ENCODE measurements around the gene LVRN.

The LVRN gene

GRCh38 chr5:115954144-115954543 is 8.1 kb upstream of the LVRN start:
- DNase-seq = no peak
- Histone ChIP-seq H3K4me2 (ENCODE audit: insufficient read depth, low read length) (no peak overlapping the region), H3K4me3 (ENCODE audit: low read depth in 1 of 2, low read length in 2 of 2) (no peak overlapping the region), H3K27ac (ENCODE audit: low read length) (no peak overlapping the region), H3K4me1 (ENCODE audit: insufficient read depth, low read length) (no peaks in the 10 kb centered on the region), H3K79me2 (ENCODE audit: insufficient read depth, low read length) (no peaks in the 10 kb centered on the region), H3K9ac (ENCODE audit: low read depth, low read length) (no peak overlapping the region), H3K36me3 (ENCODE audit: insufficient read depth, low read length) (no peaks in the 10 kb centered on the region), H3K9me3 (ENCODE audit: insufficient read depth, low read length, severe bottlenecking) (no peaks in the 10 kb centered on the region), H2AFZ (ENCODE audit: low read depth, low read length) (no peak overlapping the region), H3K27me3 (ENCODE audit: insufficient read depth, low read length, poor library complexity) (no peaks in the 10 kb centered on the region), H4K20me1 (ENCODE audit: insufficient read depth, low read length) (no peaks in the 10 kb centered on the region)
- ATAC-seq (ENCODE audit: insufficient read depth, low read depth) = no peak
- no peak for TF ChIP-seq EZH2 (IDR thresholded peaks at IDR 0.05; ENCODE audit: borderline replicate concordance, low read depth, low read length, severe bottlenecking)

GRCh38 chr5:115956957-115957356 is 5.3 kb upstream of the LVRN start:
- H3K4me1 ChIP-seq (ENCODE audit: insufficient read depth, low read length) = no peaks in the 10 kb centered on the region
- no peak overlapping the region for H3K9ac ChIP-seq (ENCODE audit: low read depth, low read length)
- DNase-seq (no peak), ATAC-seq (ENCODE audit: insufficient read depth, low read depth) (no peak)
- H3K9me3 ChIP-seq (ENCODE audit: insufficient read depth, low read length, severe bottlenecking) = no peaks in the 10 kb centered on the region
- no peak for TF ChIP-seq EZH2 (IDR thresholded peaks at IDR 0.05; ENCODE audit: borderline replicate concordance, low read depth, low read length, severe bottlenecking)
- TF ChIP-seq CTCF (IDR thresholded peaks at IDR 0.05; ENCODE audit: borderline replicate concordance, extremely low read depth, low read length, poor library complexity, severe bottlenecking) = no peak
- H3K4me3 ChIP-seq (ENCODE audit: low read depth in 1 of 2, low read length in 2 of 2) = no peak overlapping the region
- no peaks in the 10 kb centered on the region for H4K20me1 ChIP-seq (ENCODE audit: insufficient read depth, low read length)
- no peak overlapping the region for H3K4me2 ChIP-seq (ENCODE audit: insufficient read depth, low read length)
- no peak overlapping the region for H3K27ac ChIP-seq (ENCODE audit: low read length)
- H3K36me3 ChIP-seq (ENCODE audit: insufficient read depth, low read length) = no peaks in the 10 kb centered on the region
- no peaks in the 10 kb centered on the region for H3K79me2 ChIP-seq (ENCODE audit: insufficient read depth, low read length)
- H2AFZ ChIP-seq (ENCODE audit: low read depth, low read length) = no peak overlapping the region
- no peaks in the 10 kb centered on the region for H3K27me3 ChIP-seq (ENCODE audit: insufficient read depth, low read length, poor library complexity)

GRCh38 chr5:115961381-115962238 is 665 bp upstream of the LVRN start:
- no peak for TF ChIP-seq EZH2 (IDR thresholded peaks at IDR 0.05; ENCODE audit: borderline replicate concordance, low read depth, low read length, severe bottlenecking)
- TF ChIP-seq CTCF (IDR thresholded peaks at IDR 0.05; ENCODE audit: borderline replicate concordance, extremely low read depth, low read length, poor library complexity, severe bottlenecking) = no peak
- no peaks in the 10 kb centered on the region for H3K27me3 ChIP-seq (ENCODE audit: insufficient read depth, low read length, poor library complexity)
- no peak overlapping the region for H3K4me3 ChIP-seq (ENCODE audit: low read depth in 1 of 2, low read length in 2 of 2)
- no peak overlapping the region for H3K9ac ChIP-seq (ENCODE audit: low read depth, low read length)
- no peak overlapping the region for H3K27ac ChIP-seq (ENCODE audit: low read length)
- H4K20me1 ChIP-seq (ENCODE audit: insufficient read depth, low read length) = no peaks in the 10 kb centered on the region
- no peak overlapping the region for H2AFZ ChIP-seq (ENCODE audit: low read depth, low read length)
- DNase-seq (no peak), ATAC-seq (ENCODE audit: insufficient read depth, low read depth) (no peak)
- no peaks in the 10 kb centered on the region for H3K79me2 ChIP-seq (ENCODE audit: insufficient read depth, low read length)
- no peaks in the 10 kb centered on the region for H3K4me1 ChIP-seq (ENCODE audit: insufficient read depth, low read length)
- H3K4me2 ChIP-seq (ENCODE audit: insufficient read depth, low read length) = no peak overlapping the region
- H3K36me3 ChIP-seq (ENCODE audit: insufficient read depth, low read length) = no peaks in the 10 kb centered on the region
- no peaks in the 10 kb centered on the region for H3K9me3 ChIP-seq (ENCODE audit: insufficient read depth, low read length, severe bottlenecking)

GRCh38 chr5:115962565-115963402 is 509 bp downstream of the LVRN start:
- Histone ChIP-seq H3K27me3 (ENCODE audit: insufficient read depth, low read length, poor library complexity) (no peaks in the 10 kb centered on the region), H2AFZ (ENCODE audit: low read depth, low read length) (no peak overlapping the region), H3K9ac (ENCODE audit: low read depth, low read length) (no peak overlapping the region), H3K79me2 (ENCODE audit: insufficient read depth, low read length) (no peaks in the 10 kb centered on the region), H4K20me1 (ENCODE audit: insufficient read depth, low read length) (no peaks in the 10 kb centered on the region), H3K27ac (ENCODE audit: low read length) (no peak overlapping the region), H3K9me3 (ENCODE audit: insufficient read depth, low read length, severe bottlenecking) (no peaks in the 10 kb centered on the region), H3K4me1 (ENCODE audit: insufficient read depth, low read length) (no peaks in the 10 kb centered on the region), H3K4me3 (ENCODE audit: low read depth in 1 of 2, low read length in 2 of 2) (no peak overlapping the region), H3K4me2 (ENCODE audit: insufficient read depth, low read length) (no peak overlapping the region), H3K36me3 (ENCODE audit: insufficient read depth, low read length) (no peaks in the 10 kb centered on the region)
- no peak for TF ChIP-seq EZH2 (IDR thresholded peaks at IDR 0.05; ENCODE audit: borderline replicate concordance, low read depth, low read length, severe bottlenecking)
- no peak for TF ChIP-seq CTCF (IDR thresholded peaks at IDR 0.05; ENCODE audit: borderline replicate concordance, extremely low read depth, low read length, poor library complexity, severe bottlenecking)
- DNase-seq = no peak
- ATAC-seq (ENCODE audit: insufficient read depth, low read depth) = no peak
